GM06990 (cell line): ENCODE results near the gene SSBP2.

Source experiments
- DNase-seq: peaks from one replicate; pipeline ENCODE4 v3.0.0-alpha.2; 2011; ENCODE audit not compliant: insufficient read length; ENCODE audit errors: extremely low read depth
- H3K27me3 ChIP-seq: replicated peaks from 2 replicates; pipeline ENCODE4 v1.6.0; 2011; ENCODE audit warnings: low read length; ENCODE audit not compliant: control insufficient read depth, insufficient read depth
- H3K36me3 ChIP-seq: 2 replicates; pipeline ENCODE4 v1.5.1; 2011; ENCODE audit warnings: low read length; ENCODE audit not compliant: control insufficient read depth, insufficient read depth
- H3K4me3 ChIP-seq: replicated peaks from 2 replicates; pipeline ENCODE4 v1.5.1; 2011; ENCODE audit warnings: low read depth, mild to moderate bottlenecking, control low read depth, low read length
- CTCF ChIP-seq: IDR thresholded peaks from 2 replicates; pipeline ENCODE4 v1.5.1; 2011; ENCODE audit warnings: low read length, control low read depth, mild to moderate bottlenecking, inconsistent platforms; ENCODE audit not compliant: insufficient read depth, poor library complexity, severe bottlenecking

SSBP2 gene

DNA sequence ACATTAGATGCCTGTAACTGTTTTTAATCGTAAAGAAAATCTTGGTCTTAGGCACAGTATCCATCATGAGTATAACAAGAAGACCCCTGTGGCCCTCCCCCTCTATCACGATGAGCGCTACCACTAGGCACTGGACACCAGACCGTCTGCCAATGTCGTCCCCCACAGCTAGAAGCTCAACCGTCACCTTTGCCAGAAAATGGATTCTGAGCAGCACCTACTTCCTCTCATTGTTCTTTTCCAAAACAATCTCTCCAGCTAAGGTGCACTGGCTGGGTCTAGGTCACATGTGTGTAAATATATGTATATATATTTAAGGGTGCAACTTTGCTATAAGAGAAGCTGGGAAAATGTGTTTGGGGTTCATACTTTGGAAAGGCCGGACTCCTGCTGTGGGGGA is 15.7 kb upstream of the SSBP2 start:
- Histone ChIP-seq H3K4me3 (no peak overlapping the region), H3K36me3 (no peaks in the 10 kb centered on the region), H3K27me3 (no peaks in the 10 kb centered on the region)
- no peak for DNase-seq
- no peak for TF ChIP-seq CTCF

GRCh38 chr5:81763294-81763928 is 12.5 kb upstream of the SSBP2 start:
- TF ChIP-seq CTCF = no peak
- H3K4me3 ChIP-seq = no peak overlapping the region
- no peaks in the 10 kb centered on the region for H3K27me3 ChIP-seq
- H3K36me3 ChIP-seq = no peaks in the 10 kb centered on the region
- DNase-seq = no peak

DNA sequence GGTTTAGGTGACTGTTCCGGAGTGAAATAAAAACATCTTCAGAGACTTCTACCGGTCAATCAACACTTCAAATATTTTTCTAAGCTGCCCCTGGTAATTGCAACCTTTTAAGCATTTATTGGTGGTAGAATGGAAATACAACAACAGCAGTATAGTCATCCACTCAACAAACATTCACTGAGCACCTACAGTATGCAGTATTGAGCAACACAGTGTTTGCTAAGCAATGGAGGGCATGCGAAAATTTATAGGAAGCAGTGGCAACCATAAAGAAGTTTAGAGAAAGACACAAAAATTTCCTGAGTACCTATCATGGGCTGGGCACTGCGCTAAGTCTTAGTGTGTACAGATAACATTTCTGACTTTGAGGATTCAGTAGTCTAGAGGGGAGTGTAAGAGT is 12.0 kb upstream of the SSBP2 start:
- H3K4me3 ChIP-seq = no peak overlapping the region
- no peaks in the 10 kb centered on the region for H3K36me3 ChIP-seq
- TF ChIP-seq CTCF = no peak
- no peak for DNase-seq
- no peaks in the 10 kb centered on the region for H3K27me3 ChIP-seq

- no peak for TF ChIP-seq CTCF
- H3K36me3 ChIP-seq = no peaks in the 10 kb centered on the region
- no peaks in the 10 kb centered on the region for H3K27me3 ChIP-seq
- no peak overlapping the region for H3K4me3 ChIP-seq
- no peak for DNase-seq
Observed at GRCh38 chr5:81762401-81762800, 11.5 kb upstream of the SSBP2 start.

- Histone ChIP-seq H3K27me3 (no peaks in the 10 kb centered on the region), H3K36me3 (no peaks in the 10 kb centered on the region), H3K4me3 (no peak overlapping the region)
- no peak for DNase-seq
- TF ChIP-seq CTCF = no peak
Observed at GRCh38 chr5:81761970-81762369, 11.1 kb upstream of the SSBP2 start.

- no peaks in the 10 kb centered on the region for H3K27me3 ChIP-seq
- DNase-seq = no peak
- H3K4me3 ChIP-seq = no peak overlapping the region
- H3K36me3 ChIP-seq = no peaks in the 10 kb centered on the region
- TF ChIP-seq CTCF = no peak
Observed at GRCh38 chr5:81761270-81761669, 10.4 kb upstream of the SSBP2 start.
